ENCODE results near the gene UNC5B. TPM values are rescaled to one million over a fixed set of nuclear protein-coding genes. Genes with fewer than 3 reads are reported as not detected.

UNC5B gene
- total and polyA plus RNA-seq, 10 donors: 0.74 to 21.1 (median 11.3) TPM

GRCh38 chr10:71228875-71229675 lies 16.7 kb downstream of the UNC5B start:
- WGBS, 5 donors: 79 to 87% (median 81%) methylated on average over 12 to 16 of the region's 16 CpGs
- no peak for TF ChIP-seq CTCF (IDR thresholded peaks at IDR 0.05 in 8 of 11, conservative IDR thresholded peaks at IDR 0.05 in 3 of 11)
- no peak for TF ChIP-seq POLR2A (IDR thresholded peaks at IDR 0.05)
- TF ChIP-seq POLR2AphosphoS5 (IDR thresholded peaks at IDR 0.05): peak in 1 of 3 donors; percentile 59
- intact Hi-C loops (cut with DNase I; ENCODE audit: low total_unique reads): no loop called here
- Histone ChIP-seq H3K9me3 (no peaks in the 10 kb centered on the region), H3K4me1 (peaks cover 13 to 54% (median 25%) of the 10 kb centered on the region in 6 donors), H3K27ac (peak overlapping the region in 7 of 8 donors; percentile 15 to 60 (median 56)), H3K27me3 (replicated peaks in 1 of 7) (peaks cover 0 to 67% (median 9%) of the 10 kb centered on the region in 7 donors), H3K4me3 (no peak overlapping the region), H3K36me3 (no peaks in the 10 kb centered on the region)
- DNase-seq: peak; percentile 58

GRCh38 chr10:71229726-71230655 lies 17.6 kb downstream of the UNC5B start:
- intact Hi-C loops (cut with DNase I; ENCODE audit: low total_unique reads): no loop called here
- no peaks in the 10 kb centered on the region for H3K36me3 ChIP-seq
- peaks cover 0 to 70% (median 9%) of the 10 kb centered on the region in 7 donors for H3K27me3 ChIP-seq (replicated peaks in 1 of 7)
- peaks cover 21 to 57% (median 33%) of the 10 kb centered on the region in 6 donors for H3K4me1 ChIP-seq
- H3K9me3 ChIP-seq: no peaks in the 10 kb centered on the region
- TF ChIP-seq CTCF (IDR thresholded peaks at IDR 0.05 in 8 of 11, conservative IDR thresholded peaks at IDR 0.05 in 3 of 11) (no peak), POLR2A (IDR thresholded peaks at IDR 0.05) (no peak), POLR2AphosphoS5 (IDR thresholded peaks at IDR 0.05) (no peak)
- no peak overlapping the region for H3K4me3 ChIP-seq
- 75 to 90% (median 82%) methylated on average over 10 to 11 of the region's 11 CpGs for WGBS, 5 donors
- peak overlapping the region in 6 of 8 donors; percentile 41 to 60 (median 56) for H3K27ac ChIP-seq
- peak; percentile 58 for DNase-seq

- no peaks in the 10 kb centered on the region for H3K36me3 ChIP-seq
- H3K4me3 ChIP-seq: no peak overlapping the region
- H3K27ac ChIP-seq: peak overlapping the region in 4 of 8 donors; percentile 45 to 60 (median 57)
- WGBS, 5 donors: 59 to 83% (median 74%) methylated on average over 1 of the region's 1 CpG
- H3K27me3 ChIP-seq (replicated peaks in 1 of 7): peaks cover 0 to 70% (median 9%) of the 10 kb centered on the region in 7 donors
- DNase-seq: peak; percentile 37
- H3K4me1 ChIP-seq: peaks cover 21 to 61% (median 38%) of the 10 kb centered on the region in 6 donors
- no peak for TF ChIP-seq POLR2A (IDR thresholded peaks at IDR 0.05)
- no peaks in the 10 kb centered on the region for H3K9me3 ChIP-seq
- intact Hi-C loops (cut with DNase I; ENCODE audit: low total_unique reads): no loop called here
Measured at GRCh38 chr10:71230656-71231025, 18.3 kb downstream of the UNC5B start.

GRCh38 chr10:71231206-71231605 lies 18.8 kb downstream of the UNC5B start:
- no peak for DNase-seq
- Histone ChIP-seq H3K27ac (no peak overlapping the region), H3K36me3 (no peaks in the 10 kb centered on the region), H3K4me3 (no peak overlapping the region), H3K27me3 (replicated peaks in 1 of 7) (peaks cover 0 to 69% (median 9%) of the 10 kb centered on the region in 7 donors), H3K4me1 (peaks cover 21 to 65% (median 39%) of the 10 kb centered on the region in 6 donors), H3K9me3 (no peaks in the 10 kb centered on the region)
- 82 to 96% (median 91%) methylated on average over 11 of the region's 11 CpGs for WGBS, 5 donors
- intact Hi-C loops (cut with DNase I; ENCODE audit: low total_unique reads): no loop called here
- no peak for TF ChIP-seq CTCF (IDR thresholded peaks at IDR 0.05 in 8 of 11, conservative IDR thresholded peaks at IDR 0.05 in 3 of 11)
